ENCODE results near the gene RABGEF1.

The RABGEF1 gene

GRCh38 chr7:66859339-66859738 lies 118.8 kb downstream of the RABGEF1 start:
- no peak overlapping the region for H3K4me3 ChIP-seq (ENCODE audit: control insufficient read depth, low read depth, low read length)
- no peak for TF ChIP-seq CTCF (IDR thresholded peaks at IDR 0.05; ENCODE audit: control insufficient read depth, insufficient read depth, low read depth, low read length, missing control alignments)
- no peak for DNase-seq (ENCODE audit: low read depth)

- no peak for DNase-seq (ENCODE audit: low read depth)
- TF ChIP-seq CTCF (IDR thresholded peaks at IDR 0.05; ENCODE audit: control insufficient read depth, insufficient read depth, low read depth, low read length, missing control alignments): no peak
- H3K4me3 ChIP-seq (ENCODE audit: control insufficient read depth, low read depth, low read length): no peak overlapping the region
These were observed 119.5 kb downstream of the RABGEF1 start for GRCh38 chr7:66859794-66860645.

- TF ChIP-seq CTCF (IDR thresholded peaks at IDR 0.05; ENCODE audit: control insufficient read depth, insufficient read depth, low read depth, low read length, missing control alignments): no peak
- no peak overlapping the region for H3K4me3 ChIP-seq (ENCODE audit: control insufficient read depth, low read depth, low read length)
- no peak for DNase-seq (ENCODE audit: low read depth)
These were observed 120.2 kb downstream of the RABGEF1 start for GRCh38 chr7:66860767-66861166.
